GM18868 (cell line): ENCODE data around the gene NCAPD2.
"Not testable (repeated sequence)": the region's sequence is repeated elsewhere in the genome, so short reads cannot be mapped to it uniquely, and the experiment has no call there.

Source experiments
- ATAC-seq: cut with Tn5 transposase; IDR thresholded peaks from one replicate; pipeline ENCODE4 v1.9.1; 2021; ENCODE audit warnings: mild to moderate bottlenecking, moderate library complexity; ENCODE audit not compliant: unreplicated experiment

Gene NCAPD2

DNA sequence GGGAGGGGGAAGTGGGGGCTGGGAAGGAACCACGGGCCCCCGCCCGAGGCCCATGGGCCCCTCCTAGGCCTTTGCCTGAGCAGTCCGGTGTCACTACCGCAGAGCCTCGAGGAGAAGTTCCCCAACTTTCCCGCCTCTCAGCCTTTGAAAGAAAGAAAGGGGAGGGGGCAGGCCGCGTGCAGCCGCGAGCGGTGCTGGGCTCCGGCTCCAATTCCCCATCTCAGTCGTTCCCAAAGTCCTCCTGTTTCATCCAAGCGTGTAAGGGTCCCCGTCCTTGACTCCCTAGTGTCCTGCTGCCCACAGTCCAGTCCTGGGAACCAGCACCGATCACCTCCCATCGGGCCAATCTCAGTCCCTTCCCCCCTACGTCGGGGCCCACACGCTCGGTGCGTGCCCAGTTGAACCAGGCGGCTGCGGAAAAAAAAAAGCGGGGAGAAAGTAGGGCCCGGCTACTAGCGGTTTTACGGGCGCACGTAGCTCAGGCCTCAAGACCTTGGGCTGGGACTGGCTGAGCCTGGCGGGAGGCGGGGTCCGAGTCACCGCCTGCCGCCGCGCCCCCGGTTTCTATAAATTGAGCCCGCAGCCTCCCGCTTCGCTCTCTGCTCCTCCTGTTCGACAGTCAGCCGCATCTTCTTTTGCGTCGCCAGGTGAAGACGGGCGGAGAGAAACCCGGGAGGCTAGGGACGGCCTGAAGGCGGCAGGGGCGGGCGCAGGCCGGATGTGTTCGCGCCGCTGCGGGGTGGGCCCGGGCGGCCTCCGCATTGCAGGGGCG lies 40.2 kb downstream of the NCAPD2 start, which contains the start of gene GAPDH:
Gene GAPDH, plus strand, starts transcription at position 595 of the 772 bp plus-strand sequence. CDS start 316 bp downstream, outside the sequence.
- peak; percentile 48 for ATAC-seq

DNA sequence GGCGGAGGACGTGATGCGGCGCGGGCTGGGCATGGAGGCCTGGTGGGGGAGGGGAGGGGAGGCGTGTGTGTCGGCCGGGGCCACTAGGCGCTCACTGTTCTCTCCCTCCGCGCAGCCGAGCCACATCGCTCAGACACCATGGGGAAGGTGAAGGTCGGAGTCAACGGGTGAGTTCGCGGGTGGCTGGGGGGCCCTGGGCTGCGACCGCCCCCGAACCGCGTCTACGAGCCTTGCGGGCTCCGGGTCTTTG lies 40.7 kb downstream of the NCAPD2 start:
- ATAC-seq: no peak

DNA sequence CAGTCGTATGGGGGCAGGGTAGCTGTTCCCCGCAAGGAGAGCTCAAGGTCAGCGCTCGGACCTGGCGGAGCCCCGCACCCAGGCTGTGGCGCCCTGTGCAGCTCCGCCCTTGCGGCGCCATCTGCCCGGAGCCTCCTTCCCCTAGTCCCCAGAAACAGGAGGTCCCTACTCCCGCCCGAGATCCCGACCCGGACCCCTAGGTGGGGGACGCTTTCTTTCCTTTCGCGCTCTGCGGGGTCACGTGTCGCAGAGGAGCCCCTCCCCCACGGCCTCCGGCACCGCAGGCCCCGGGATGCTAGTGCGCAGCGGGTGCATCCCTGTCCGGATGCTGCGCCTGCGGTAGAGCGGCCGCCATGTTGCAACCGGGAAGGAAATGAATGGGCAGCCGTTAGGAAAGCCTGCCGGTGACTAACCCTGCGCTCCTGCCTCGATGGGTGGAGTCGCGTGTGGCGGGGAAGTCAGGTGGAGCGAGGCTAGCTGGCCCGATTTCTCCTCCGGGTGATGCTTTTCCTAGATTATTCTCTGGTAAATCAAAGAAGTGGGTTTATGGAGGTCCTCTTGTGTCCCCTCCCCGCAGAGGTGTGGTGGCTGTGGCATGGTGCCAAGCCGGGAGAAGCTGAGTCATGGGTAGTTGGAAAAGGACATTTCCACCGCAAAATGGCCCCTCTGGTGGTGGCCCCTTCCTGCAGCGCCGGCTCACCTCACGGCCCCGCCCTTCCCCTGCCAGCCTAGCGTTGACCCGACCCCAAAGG lies 41.2 kb downstream of the NCAPD2 start:
- ATAC-seq: no peak

DNA sequence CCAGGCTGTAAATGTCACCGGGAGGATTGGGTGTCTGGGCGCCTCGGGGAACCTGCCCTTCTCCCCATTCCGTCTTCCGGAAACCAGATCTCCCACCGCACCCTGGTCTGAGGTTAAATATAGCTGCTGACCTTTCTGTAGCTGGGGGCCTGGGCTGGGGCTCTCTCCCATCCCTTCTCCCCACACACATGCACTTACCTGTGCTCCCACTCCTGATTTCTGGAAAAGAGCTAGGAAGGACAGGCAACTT lies 41.7 kb downstream of the NCAPD2 start:
- no peak for ATAC-seq

DNA sequence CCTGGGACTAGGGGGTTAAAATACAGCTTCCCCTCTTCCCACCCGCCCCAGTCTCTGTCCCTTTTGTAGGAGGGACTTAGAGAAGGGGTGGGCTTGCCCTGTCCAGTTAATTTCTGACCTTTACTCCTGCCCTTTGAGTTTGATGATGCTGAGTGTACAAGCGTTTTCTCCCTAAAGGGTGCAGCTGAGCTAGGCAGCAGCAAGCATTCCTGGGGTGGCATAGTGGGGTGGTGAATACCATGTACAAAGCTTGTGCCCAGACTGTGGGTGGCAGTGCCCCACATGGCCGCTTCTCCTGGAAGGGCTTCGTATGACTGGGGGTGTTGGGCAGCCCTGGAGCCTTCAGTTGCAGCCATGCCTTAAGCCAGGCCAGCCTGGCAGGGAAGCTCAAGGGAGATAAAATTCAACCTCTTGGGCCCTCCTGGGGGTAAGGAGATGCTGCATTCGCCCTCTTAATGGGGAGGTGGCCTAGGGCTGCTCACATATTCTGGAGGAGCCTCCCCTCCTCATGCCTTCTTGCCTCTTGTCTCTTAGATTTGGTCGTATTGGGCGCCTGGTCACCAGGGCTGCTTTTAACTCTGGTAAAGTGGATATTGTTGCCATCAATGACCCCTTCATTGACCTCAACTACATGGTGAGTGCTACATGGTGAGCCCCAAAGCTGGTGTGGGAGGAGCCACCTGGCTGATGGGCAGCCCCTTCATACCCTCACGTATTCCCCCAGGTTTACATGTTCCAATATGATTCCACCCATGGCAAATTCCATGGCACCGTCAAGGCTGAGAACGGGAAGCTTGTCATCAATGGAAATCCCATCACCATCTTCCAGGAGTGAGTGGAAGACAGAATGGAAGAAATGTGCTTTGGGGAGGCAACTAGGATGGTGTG lies 42.3 kb downstream of the NCAPD2 start:
- ATAC-seq: no peak

DNA sequence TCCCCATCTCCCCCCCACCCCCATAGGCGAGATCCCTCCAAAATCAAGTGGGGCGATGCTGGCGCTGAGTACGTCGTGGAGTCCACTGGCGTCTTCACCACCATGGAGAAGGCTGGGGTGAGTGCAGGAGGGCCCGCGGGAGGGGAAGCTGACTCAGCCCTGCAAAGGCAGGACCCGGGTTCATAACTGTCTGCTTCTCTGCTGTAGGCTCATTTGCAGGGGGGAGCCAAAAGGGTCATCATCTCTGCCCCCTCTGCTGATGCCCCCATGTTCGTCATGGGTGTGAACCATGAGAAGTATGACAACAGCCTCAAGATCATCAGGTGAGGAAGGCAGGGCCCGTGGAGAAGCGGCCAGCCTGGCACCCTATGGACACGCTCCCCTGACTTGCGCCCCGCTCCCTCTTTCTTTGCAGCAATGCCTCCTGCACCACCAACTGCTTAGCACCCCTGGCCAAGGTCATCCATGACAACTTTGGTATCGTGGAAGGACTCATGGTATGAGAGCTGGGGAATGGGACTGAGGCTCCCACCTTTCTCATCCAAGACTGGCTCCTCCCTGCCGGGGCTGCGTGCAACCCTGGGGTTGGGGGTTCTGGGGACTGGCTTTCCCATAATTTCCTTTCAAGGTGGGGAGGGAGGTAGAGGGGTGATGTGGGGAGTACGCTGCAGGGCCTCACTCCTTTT lies 43.1 kb downstream of the NCAPD2 start:
- ATAC-seq: no peak

DNA sequence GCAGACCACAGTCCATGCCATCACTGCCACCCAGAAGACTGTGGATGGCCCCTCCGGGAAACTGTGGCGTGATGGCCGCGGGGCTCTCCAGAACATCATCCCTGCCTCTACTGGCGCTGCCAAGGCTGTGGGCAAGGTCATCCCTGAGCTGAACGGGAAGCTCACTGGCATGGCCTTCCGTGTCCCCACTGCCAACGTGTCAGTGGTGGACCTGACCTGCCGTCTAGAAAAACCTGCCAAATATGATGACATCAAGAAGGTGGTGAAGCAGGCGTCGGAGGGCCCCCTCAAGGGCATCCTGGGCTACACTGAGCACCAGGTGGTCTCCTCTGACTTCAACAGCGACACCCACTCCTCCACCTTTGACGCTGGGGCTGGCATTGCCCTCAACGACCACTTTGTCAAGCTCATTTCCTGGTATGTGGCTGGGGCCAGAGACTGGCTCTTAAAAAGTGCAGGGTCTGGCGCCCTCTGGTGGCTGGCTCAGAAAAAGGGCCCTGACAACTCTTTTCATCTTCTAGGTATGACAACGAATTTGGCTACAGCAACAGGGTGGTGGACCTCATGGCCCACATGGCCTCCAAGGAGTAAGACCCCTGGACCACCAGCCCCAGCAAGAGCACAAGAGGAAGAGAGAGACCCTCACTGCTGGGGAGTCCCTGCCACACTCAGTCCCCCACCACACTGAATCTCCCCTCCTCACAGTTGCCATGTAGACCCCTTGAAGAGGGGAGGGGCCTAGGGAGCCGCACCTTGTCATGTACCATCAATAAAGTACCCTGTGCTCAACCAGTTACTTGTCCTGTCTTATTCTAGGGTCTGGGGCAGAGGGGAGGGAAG lies 43.9 kb downstream of the NCAPD2 start:
- ATAC-seq: not testable (repeated sequence)

DNA sequence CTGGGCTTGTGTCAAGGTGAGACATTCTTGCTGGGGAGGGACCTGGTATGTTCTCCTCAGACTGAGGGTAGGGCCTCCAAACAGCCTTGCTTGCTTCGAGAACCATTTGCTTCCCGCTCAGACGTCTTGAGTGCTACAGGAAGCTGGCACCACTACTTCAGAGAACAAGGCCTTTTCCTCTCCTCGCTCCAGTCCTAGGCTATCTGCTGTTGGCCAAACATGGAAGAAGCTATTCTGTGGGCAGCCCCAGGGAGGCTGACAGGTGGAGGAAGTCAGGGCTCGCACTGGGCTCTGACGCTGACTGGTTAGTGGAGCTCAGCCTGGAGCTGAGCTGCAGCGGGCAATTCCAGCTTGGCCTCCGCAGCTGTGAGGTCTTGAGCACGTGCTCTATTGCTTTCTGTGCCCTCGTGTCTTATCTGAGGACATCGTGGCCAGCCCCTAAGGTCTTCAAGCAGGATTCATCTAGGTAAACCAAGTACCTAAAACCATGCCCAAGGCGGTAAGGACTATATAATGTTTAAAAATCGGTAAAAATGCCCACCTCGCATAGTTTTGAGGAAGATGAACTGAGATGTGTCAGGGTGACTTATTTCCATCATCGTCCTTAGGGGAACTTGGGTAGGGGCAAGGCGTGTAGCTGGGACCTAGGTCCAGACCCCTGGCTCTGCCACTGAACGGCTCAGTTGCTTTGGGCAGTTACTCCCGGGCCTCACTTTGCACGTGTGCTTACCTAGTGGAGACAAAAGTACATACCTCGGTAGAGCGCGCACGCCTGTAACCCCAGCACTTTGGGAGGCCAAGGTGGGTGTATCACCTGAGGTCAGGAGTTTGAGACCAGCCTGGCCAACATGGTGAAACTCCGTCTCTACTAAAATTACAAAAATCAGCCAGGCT lies 44.8 kb downstream of the NCAPD2 start:
- no peak for ATAC-seq

DNA sequence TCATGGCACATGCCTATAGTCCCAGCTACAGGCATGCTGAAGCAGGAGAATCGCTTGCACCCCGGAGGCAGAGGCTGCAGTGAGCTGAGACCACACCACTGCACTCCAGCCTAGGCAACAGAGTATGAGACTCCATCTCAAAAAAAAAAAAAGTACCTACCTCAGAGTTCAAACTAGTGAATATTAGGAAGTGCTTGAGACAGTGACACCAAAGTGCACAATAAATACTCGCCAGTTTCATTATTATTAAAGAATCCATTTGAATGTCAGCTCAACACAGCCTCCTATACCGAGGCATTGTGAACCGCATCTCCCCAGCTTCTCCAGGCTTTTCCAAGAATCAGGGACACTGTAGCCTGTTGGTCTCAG lies 45.4 kb downstream of the NCAPD2 start:
- ATAC-seq: no peak

DNA sequence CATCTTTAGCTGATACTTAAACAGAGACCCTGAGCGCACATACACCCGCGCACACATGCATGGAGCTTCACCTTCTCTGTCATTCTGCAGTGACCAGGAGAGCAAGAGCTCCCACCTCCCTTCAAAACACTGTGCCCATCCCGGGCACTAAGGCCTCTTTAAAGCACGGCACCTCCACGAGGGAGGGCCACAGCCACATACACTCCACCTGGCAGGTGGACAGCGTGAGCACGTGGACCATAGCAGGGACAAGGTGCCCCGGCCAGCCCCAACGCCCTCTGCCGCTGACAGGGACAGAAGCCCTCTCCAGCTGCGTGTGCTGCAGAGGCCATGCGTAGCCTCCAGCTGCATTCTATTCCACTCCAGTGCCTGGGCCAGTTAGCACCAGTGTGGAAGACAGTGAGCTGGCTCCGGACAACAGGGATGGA lies 45.8 kb downstream of the NCAPD2 start:
- ATAC-seq: no peak

DNA sequence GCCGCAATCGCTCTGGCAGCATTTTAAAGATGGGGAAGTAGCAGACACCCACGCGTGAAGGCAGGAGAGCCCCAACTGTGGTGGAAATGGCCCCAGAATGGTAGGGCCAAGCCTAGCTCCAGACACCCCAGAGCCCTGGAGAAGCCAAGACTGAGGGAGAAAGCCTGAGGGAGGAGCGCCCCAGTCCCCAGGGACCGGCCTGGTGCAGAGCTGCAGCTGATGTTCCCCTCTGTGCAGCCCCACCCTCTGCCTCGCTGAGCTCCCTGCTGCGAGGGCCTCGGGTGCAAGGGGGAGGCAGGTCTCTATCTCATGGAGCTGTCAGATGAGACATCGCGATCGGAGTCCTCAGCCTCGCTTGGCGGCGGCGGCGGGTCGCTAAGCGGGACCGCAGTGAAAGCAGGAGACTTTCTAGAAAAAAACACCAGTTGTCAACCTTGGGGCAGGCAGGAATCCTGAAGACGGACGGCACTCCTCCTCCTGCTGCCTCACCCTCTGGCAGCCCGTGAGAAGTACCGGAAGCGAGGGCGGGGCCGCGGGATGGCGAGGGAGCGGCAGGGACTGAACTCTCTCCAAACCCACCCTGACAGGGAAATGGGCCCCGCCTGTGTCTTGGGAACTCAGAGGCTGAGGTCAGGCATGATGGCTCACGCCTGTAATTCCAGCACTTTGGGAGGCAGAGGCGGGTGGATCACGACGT lies 46.4 kb downstream of the NCAPD2 start:
- no peak for ATAC-seq

DNA sequence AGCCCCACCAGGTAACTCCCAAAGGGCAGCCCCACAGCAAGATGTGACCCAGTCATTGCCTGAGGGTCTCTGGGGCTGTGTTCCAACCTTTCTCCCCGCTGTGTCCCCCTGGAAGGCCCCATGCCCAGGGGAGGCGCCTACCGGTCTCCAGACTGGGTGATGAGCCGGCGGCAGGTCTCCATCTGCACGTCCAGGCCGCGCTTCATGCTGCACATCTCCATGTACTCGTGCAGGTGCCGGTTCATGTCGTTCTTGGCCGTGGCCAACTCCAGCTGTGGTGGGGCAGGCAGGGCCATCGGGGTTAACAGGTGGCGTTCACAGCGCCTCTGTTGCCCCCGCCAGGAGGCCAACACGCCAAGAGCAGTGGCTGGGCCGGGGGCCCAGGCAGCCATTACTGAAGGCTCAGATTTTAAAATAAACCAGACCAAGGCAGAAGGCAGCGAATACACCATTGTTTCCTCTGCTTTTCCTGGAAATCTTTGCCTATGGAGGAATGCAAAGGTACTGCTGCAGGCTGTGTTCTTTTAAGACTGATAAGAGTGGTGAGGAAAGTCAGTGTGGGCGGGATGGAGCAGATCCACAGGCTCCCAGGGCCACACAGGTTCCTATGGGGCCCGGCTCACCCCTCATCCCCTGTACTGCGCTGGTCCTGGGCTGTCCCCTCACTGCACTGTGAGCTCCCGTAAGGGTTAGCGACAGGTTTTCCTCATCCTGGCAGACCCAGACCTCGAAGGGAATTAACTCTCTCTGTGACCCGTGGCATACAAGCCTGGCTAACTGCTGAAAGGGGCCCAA lies 47.7 kb downstream of the NCAPD2 start:
- no peak for ATAC-seq

DNA sequence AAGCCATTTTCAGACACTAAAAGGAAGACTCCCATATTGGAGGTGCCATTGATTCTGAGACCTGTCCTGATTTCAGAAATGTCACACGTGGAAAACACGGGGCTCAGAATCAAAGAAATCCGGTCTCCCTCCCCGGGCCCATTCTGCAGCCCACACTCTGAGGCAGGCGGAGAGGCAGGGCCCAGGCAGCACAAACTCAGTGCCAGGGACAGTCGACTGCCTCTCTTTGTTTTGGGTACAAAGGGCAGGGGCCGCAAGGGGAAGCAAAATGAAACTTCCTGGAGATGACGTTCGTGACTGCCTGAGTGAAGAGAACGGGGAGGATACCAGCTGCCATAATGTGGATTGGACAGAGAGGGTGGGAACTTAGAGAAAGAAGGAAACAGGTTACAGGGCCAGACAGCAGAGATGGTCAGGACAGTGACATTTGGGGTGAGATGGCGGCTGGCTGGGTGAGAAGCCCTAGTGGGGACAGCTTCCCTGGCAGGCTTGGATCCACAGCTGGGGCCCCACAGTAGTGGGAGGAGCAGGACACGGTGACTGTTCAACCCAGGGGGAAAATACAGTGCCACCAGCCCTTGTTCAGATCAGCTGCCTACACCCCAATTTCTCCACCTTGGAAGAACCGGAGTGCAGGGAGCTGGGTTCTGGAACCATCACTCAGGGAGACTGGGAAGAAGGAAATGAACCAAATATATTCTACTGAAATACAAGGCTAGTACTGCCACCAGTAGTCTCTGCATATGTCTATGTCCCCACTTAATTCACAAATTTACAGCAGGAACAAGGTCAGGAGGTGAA lies 48.5 kb downstream of the NCAPD2 start:
- no peak for ATAC-seq

DNA sequence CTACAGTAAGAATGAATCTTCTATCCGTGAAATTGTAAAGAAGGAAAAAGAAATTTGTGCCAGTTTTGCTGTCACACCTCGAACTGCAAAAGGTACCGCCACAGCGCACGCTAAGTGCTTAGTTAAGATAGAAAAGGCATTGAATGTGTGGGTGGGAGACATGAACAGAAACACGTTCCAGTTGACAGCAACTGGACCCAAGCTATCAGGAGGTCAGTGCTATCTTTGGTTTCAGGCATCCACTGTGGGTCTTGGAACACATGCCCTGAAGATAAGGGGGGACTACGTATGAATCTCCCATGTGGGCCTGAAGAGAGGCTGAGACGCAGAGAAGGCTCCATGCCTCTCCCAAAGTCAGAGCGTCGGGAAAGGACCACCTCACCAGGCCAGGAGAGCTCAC lies 52.1 kb downstream of the NCAPD2 start:
- ATAC-seq: no peak

DNA sequence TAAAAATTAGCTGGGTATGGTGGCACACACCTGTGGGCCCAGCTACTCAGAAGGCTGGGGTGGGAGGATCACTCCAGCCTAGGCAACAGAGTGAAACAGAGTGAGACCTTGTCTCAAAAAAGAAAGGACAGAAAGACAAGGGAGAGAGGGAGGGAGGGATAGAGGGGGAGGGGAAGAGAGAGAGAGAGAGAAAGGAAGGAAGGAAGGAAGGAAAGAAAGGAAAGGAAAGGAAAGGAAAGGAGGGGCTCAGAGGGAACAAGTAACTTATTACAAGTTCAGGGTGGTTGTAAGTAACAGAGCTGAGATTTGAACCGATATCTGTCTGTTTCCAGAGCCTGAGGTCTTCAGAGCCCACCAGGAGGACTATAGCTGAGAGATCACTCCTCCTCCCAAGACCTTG lies 53.7 kb downstream of the NCAPD2 start:
- ATAC-seq: no peak

DNA sequence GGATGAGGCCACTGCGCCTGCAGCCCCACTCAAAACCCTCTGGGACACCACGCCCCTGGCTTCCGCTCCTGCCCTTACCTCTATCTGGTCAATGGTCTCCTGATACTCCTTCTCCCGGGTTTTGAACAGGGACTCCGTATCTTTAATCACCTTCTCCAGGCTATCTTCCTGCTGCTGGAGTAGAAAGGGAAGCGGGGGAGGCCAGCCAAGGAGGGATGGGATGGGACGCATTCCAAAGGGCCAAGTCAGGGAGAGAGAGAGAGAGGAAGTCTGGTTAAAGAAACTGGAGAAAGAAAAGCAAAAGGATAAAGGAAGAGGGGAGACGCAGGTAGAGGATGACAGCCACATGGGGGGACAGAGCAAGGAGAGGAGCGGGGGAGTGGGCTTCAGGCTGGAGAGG lies 54.1 kb downstream of the NCAPD2 start:
- no peak for ATAC-seq

DNA sequence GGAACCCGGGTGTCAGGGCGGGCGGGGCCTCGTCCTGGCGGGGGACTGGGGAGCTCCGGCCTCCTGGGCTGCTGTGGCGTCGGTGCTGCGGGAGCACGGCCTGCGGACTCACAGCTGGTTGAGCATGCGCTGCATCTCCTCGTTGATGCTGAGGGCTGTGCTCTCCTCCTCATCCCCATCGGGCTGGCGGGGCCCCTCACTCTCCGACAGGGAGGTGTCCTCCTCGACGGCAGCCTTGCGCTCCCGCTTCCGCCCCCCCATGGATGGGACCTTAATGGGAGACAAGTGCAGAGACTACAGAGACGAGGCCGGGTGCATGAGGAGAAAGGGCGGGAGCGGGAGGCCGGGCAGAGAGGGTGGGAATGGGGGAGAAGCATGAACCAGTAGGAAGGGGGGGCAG lies 54.7 kb downstream of the NCAPD2 start:
- ATAC-seq: no peak
